ENCODE data around the gene NPAS3.

DNA sequence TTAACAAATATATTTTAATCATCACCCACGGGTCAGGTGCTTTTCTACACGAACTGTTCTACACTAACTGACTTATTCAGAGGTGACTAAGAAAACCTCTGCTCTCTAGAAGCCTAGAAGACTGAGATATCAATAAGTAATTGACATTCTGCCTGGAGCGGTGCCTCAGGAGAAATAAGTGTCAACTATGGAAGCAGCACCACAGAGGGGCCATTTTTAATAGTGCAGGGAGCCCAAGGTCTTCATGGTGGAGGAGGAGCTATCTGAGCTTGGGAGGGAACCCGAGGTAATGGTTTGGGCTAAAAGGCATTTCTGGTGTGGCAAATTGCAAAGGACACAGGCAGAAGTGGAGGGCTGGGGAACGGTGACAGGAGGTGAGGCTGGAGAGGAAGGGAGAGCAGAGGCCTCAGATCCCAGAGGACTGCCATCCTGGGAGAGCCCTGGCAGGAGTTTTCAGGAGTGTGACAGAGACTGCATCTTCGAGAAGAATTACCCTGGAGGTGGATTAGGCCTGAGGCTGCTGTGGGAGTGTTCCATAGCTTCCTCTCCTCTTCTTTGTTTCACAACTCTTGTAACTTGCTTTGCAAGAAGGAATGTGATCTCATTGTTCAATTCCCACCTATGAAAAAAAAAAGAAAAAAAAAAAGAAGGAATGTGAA lies 123.1 kb downstream of the NPAS3 start:
- TF ChIP-seq EZH2 (IDR thresholded peaks at IDR 0.05): no peak
- no peak for TF ChIP-seq POLR2AphosphoS5 (IDR thresholded peaks at IDR 0.05; ENCODE audit: borderline replicate concordance, low read depth, low read length)
